Mesenteric fat pad (tissue), 1 donor: ENCODE data around the gene NAGPA. TPM values are rescaled to one million over a fixed set of nuclear protein-coding genes. Genes with fewer than 3 reads are reported as not detected.

Source experiments
- DNase-seq: peaks from one replicate; pipeline ENCODE4 v3.0.0-alpha.2; 2020; ENCODE audit warnings: low spot score
- total RNA-seq: library from RNA; stranded (reverse); fragmentation: NEBNext Ultra II Directional; extraction: Animal tissue kit (Norgen Biotek cat#: 25700); gene quantifications from one replicate; pipeline ENCODE4 v1.2.1, GENCODE V29; 2021
- donor health status: DM: yes; HTN: yes; CAD: no.

The NAGPA gene
- total RNA-seq, 1 donor from 2014 or later: 12.1 TPM

DNA sequence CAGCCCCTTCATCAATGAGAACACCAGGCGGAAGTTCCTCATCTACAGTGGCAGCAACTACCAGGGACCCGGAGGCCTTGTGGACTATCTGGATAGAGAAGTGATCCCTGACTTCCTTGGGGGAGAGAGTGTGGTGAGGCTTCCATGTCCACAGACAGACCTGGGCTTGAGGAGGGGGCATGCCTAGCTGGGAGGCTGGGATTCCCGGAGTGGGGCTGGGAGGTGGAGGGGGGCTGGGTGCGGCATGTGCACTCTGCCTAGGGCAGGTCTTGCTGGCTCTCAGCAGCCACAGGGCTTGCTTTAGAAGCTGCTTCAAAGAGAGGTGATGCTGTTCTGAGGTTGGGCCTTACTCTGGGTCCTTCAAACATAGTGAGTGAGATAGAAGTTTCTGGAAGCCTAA lies 27.8 kb downstream of the NAGPA start:
- DNase-seq: no peak

DNA sequence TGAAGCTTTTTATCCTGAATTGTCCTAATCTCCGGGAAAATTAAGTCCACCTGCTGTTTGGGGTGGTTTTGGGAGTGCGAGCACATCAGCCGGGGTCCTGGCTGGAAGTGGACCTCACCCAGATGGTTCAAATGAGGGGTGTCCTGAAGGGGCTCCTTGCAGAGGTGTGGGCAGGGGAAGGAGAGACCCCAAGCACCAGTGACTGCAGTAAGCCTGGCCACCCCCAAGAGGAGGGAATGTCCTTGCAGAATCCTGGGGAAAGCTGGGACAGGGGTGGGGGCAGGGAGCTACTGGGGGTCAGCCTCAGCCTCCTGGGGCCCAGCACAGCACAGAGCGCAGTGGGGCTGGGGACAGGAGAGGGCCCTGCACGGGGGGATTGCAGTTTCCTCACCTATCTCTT lies 29.4 kb downstream of the NAGPA start:
- no peak for DNase-seq

DNA sequence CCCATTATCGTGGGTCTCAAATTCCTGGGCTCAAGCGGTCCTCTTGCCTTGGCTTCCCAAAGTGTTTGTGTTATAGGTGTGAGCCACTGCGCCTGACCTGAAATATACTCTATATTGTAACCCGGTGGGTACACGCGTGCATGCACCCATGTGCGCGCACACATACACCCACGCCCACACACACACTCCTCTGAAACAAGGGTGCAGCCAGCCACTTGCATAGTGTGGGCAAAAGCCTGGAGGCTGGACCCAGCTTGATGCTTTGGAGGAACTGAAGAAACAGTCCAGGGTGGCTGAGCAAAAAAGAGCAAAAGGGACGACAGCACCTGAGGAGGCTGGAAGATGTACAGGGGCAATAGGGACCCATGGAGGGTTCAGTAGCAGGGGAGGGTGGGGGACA lies 29.9 kb downstream of the NAGPA start:
- DNase-seq: no peak

DNA sequence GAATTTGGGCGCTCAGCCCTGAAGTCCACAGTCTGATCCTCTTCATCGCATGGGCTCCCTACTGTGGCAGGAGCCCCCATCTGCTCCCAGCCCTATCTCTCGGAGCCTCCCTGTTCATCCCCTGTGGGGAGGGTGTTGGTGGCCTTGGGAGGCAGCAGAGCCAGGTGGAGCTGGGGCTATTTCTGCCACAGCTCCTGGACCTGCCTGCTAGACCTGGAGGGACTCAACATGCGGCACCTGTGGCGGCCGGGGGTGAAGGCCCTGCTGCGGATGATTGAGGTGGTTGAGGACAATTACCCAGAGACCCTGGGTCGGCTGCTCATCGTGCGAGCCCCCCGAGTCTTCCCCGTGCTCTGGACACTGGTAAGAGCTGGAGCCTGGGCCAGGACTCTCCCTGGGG lies 30.5 kb downstream of the NAGPA start:
- no peak for DNase-seq

DNA sequence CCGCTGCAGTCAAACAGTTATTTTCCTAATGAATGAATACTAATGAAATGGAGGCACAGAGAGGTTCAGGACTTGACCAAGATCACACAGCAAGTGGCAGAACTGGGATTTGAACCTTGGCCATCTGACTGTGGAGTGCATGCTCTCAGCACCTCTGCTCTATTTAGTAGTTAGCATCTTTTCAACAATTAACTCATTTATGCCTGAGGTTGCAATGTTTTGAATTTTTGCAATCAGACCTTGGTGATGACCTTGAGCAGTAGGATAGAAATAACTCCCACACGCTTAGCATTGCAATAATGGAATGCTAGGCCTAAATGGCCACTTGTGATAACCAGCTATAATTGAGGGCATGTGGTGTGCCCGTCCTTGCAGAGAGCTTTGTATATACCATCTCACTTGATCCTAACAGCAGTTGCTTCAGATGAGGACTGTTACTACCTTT lies 31.0 kb downstream of the NAGPA start:
- DNase-seq: no peak

DNA sequence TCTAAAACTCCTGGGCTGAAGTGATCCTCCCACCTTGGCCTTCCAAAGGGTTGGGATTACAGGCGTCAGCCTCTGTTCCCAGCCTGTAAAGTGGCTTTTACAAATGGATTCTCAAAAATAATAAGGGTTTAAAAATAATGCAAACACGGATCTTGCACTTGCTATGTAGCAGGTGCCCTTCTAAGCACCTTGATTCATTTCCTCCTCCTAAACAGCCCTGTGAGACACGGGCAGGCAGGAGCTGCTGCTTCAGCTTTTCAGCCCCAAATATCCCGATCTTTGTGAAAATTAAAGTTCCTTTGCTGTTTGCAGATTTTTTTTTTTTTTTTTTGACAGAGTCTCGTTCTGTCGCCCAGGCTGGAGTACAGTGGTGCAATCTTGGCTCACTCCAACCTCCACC lies 31.7 kb downstream of the NAGPA start:
- no peak for DNase-seq

DNA sequence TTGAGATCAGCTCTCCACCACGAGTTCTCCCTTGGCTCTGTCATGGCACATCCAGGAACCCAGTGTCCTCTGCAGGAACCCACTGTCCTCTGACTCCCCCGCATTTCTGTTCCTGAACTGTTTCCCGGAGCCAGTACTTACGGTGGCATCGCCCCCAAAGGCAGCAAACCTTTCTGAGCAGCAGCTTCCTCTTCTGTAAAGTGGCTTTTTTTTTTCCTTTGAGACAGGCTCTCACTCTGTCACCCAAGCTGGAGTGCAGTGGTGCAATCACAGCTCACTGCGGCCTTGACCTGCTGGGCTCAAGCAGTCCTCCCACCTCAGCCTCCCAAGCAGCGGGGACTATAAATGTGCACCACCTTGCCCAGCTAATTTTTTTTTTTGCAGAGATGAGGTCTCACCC lies 32.2 kb downstream of the NAGPA start:
- DNase-seq: no peak

DNA sequence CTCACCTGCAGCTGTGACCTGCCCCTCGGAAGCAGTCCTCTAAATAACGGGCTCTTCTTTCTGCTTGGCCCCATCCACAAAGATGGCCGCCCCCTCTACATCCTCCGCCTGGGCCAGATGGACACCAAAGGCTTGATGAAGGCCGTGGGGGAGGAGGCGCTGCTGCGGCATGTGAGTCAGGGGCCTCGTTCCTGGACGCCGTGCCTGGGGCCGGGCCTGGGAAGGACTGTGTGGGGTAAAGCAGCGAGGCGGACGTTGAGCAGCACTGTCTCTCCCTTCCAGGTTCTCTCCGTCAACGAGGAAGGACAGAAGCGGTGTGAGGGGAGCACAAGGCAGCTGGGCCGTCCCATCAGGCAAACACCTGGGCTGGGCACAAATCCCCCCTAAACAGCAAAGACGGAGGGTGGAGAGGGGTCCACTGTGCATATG lies 33.1 kb downstream of the NAGPA start:
- DNase-seq: no peak

DNA sequence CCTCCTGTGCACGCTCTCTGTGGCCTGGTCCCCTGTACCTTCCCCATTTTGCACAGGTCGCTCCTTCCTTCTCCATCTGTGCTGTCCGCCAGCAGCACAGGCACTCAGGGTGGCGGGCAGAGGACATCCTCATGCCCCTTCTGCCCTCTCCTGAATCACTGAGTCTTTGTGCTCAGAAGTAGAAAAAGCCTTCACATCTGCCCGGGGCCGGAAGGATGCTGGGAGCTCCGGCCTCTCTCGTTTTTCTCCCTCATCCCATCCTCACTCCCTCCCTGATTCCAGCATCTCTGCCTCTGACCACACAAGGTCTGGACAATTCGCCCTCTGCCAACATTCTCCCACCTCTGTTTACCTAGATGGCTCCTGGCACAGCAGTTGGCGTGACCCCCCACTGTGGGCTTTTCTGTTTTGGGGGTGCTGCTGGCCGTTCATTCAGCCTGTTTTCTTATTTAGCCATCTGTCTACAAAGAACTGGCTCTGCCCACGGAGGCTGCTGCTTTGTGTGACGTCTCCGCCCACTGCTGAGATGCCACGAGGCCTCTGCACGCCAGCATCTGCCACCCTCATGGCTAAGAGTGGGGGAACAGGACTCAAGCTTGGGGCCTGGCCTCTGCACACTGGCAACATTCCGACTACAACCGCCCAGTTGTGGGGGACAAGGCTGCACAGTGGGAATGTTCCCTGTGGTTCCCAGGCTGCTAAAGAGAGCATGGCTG lies 38.9 kb downstream of the NAGPA start:
- DNase-seq: no peak

DNA sequence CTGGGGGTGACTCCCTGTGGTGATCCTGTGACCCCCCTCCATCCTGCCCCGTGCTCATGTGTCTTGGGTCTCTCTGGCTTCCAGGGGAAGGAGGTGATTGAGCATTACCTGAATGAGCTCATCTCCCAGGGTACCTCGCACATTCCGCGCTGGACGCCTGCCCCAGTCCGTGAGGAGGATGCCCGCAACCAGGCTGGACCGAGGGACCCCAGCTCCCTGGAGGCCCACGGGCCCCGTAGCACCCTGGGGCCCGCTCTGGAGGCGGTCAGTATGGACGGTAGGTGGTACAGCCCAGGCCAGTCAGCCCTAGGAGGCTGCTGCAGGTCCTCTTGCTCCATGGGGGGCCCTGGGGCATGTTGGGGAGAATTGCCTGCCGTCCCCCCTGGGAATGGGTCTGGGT lies 42.0 kb downstream of the NAGPA start:
- DNase-seq: no peak

DNA sequence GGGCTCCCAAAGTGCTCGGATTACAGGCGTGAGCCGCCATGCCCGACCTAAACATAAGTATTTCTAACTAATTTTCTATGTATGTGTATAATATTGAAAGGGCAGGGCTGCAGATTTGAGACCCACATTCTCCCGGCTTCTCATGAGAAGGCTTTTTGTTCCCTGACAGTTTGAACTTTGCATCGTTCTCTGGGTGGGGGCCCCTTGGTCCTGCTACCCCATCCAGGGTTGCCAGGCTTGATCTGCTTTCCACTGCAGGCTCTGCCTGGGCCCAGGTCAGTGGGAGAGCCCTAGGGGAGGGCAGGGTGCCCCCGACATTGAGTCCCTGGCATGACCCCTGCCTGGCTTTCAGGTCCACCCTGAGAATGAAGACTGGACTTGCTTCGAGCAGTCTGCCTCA lies 43.3 kb downstream of the NAGPA start:
- DNase-seq: no peak

DNA sequence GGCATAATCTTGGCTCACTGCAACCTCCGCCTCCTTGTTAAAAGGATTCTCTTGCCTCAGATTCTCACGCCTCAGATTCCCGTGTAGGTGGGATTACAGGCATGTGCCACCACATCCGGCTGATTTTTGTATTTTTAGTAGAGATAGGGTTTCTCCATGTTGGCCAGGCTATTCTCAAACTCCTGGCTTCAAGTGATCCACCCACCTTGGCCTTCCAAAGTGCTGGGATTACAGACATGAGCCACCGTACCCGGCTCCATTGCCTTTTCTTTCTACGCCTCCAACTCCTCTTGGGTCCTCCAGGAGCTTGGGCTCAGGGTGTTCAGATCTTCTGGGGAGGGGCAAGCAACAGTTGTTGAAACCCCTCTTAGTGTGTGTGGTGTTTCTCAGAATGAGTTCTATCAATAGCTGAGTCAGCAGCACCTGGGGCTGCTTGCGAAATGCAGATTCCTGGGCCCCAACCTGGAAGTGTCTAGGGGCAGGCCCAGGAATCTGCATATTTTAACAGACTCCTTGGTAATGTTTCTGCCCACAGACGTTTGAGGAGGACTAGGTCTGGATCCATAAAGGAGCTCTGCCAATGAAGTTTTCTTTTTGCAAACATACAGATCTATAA lies 44.2 kb downstream of the NAGPA start:
- no peak for DNase-seq

DNA sequence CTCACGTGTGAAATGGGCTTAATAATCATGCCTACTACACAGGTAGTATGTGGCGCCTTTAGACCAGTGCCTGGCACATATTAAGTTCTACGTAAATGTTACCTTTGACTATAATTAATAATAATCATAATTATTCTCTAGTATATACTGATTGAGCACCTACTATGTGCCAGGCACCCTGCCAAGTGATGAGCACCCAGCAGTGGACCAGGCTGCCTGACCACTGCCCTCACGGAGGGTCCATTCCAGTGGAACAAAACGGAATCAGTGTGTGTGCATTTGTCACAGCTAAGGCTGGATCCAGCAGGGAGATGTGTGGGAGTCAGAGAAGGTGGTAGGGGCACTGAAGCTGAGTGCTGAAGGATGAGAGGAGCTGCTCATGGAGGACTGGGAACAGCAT lies 45.1 kb downstream of the NAGPA start:
- DNase-seq: no peak

DNA sequence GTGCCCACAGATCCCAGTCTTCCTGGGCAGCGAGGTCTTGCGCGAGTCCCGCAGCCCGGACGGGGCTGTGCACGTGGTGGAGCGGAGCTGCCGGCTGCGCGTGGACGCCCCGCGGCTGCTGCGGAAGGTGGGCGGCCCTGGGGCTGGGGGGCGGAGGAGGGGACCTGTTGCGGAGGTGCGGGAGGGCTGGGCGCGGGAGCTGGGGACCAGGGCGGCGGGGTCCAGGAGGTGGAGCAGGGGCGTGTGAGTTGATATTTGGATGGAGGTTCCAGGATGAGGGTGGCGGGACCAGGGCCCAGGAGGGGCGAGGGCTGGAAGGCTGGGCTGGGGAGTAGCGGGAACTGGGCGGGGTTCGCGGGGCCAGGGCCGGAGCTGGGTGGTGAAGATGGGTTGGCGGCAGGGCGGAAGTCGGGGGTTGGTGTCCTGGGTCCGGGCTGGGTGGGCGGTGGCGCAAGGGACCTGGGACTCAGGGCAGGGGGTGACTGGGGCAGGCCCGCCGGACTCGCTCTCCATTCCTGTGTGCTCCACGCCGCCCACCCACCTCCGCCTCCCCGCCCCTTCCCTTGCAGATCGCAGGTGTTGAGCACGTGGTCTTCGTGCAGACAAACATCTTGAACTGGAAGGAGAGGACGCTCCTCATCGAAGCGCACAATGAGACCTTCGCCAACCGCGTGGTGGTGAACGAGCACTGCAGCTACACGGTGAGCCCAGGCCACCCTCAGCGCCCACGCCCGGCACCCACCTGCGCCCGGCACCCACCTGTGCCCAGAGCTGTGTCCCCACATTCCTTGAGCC lies 46.0 kb downstream of the NAGPA start:
- no peak for DNase-seq

DNA sequence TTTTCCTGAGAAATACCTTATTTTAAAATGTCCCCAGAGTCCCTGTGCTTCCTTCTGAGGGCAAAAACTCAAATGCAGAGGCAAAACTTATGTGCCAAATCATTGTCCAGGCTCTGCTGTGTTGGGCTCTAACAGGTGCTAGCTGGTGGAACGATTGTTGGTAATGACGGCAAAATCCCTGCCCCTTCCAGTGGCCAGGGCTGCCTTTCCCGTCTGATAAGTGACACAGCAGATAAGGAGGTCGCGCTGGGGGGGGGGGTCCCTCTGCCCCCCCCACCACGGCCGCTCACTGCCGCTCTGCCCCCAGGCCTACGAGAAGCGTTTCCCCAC lies 46.5 kb downstream of the NAGPA start:
- DNase-seq: no peak

DNA sequence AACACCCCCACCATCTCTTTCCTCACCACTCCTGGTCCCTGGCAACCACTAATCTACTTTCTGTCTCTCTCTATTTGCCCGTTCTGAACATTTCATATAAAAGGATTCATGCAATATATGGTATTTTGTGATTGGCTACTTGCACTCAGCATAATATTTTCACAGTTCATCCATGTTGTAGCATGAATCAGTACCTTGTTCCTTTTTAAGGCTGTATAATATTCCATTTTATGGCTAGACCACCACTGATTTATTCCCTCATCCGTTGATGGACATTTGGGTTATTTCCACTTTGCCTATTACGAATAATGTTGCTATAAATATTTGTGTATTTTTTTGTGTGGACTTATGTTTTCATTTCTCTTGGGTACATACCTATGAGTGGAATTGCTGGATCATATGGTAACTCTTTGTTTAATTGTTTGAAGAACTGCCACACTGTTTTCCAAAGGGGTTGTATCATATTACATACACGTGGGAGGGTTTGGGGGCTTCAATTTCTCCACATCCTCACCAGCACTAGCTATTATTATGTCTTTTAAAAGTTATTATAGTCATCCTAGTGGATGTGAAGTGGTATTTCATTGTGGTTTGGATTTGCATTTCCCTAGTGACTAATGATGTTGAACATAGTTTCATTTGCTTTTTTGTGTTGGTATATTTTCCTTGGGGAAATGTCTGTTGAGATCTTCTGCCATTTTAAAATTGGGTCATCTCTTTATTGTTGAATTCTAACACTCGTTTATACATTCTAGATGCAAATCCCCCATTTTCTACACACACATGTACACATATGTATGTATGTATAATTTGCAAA lies 49.4 kb downstream of the NAGPA start:
- no peak for DNase-seq

DNA sequence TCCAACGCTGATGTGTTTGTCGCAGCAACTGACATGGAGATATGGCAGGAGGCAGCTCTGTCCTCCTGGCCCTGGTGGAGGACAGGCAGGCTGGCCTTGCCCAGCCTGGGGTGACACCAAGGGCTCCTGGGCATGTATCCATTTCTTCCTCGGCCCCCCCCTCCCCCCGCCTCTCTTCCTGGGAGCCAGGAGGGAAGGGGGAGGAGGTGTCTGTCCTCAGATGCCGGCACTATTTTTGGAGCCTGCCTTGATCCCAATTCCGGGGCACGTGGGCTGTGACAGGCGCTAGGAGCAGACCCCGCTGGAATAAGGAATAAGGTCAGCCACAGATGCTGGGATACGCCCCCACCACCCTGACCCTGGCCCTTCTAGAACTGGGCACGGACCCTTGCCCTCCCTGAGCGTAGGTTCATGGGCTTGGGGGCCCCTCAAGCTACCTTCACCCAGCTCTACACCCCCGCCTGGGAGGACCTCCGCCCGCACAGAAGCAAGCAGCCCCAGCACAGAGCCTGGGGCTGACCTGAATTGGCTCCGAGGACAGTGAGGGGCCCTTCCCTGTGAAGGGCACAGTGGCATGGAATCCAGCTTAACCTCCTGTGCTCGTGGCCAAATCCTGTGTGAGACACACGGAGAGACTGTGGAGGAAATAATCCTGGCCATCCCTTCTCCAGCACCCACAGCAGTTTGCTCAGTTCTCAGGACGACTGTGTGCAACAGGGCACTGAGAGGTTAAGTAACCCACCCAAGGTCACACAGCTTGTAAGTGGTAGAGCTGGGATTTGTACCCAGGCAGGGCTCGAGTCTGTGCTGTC lies 51.5 kb downstream of the NAGPA start:
- no peak for DNase-seq

DNA sequence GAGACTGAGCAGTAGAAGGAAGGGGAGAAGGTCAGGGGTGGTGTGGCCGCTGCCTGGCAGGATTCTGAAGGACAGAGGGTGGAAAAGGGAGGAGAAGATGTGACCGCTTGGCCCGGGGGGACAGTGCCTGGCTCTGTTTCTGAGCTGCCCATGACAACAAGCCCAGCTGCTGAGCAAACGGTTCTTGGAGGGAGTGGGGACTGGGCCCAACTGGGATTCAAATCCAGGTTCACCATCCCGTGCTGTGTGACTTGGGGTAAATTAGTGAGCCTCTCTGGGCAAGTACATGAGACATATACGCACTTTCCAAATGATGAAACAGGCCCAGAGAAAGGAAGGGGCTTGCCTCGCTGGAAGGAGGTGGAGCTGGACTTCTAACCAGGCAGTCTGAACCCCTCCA lies 52.3 kb downstream of the NAGPA start:
- no peak for DNase-seq

DNA sequence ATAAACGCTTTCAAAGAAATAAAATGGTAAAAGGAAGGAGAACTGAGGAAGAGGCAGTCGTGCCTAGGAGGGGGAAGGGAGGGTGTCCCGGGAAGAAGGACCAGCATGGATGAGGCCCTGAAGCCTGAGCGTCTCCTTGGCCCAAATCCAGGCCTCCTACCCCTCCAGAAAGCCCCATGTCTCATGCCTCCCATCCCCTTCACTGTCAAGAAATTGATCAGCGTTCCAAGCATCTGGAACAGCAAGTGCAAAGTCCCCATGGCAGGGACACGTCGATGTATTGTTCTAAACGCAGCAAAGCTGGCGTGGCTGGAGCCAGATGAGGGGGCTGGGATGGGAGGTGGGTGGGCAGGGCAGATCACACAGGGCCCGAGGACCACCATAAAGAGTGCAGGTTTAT lies 53.0 kb downstream of the NAGPA start:
- DNase-seq: no peak

DNA sequence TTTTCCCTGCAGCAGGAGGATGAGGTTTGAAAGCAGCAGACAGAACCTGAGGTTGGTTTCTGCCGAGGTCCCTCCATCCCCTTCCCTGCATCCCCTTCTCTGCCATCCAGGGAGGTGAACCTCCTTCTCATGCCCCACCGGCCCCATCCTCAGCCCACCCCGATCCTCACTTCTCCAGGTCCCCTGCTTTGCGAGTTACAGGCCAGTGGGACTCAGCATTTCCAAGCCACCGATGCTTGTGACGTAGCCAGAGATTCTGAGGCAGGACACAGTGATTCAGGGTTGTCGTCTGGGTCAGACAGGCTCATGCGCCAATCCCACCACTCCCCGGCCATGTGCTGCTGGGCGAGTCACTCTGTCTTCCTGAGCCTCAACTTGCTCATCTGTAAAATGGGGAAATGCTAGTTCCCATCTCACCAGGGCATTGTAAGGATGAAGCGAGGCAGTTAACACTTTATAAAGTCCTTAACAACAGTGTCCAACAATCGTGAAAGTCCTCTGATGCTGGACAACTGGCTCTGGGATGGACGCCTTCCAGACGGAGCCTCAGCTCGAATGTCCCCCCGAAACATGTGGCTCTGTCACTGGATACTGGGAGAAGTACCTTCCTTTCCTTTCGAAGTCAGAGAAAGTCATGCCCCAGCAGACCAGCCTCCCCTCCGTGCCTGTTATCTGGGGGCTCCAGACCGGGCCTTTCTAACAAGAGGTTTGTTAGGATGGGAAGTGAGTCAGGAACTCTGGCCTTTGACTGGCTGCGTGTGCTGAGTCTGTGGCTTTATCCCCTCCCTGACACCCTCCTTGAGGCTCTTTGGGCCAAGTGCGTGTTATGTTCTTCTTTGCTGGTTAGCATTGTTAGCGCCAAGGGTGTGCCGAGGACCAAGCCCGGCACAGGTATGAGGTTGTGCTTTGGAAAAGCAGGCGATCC lies 53.7 kb downstream of the NAGPA start:
- DNase-seq: no peak
